ENCODE data around the gene TRIM44. TPM values are rescaled to one million over a fixed set of nuclear protein-coding genes. Genes with fewer than 3 reads are reported as not detected.
A peak's percentile ranks its signal among the peaks of the same experiment; 100 is the strongest.

Gene TRIM44
- total and polyA plus RNA-seq, 4 donors = 3.7 to 15.1 (median 10.4) TPM

GRCh38 chr11:35655254-35655653 lies 7.3 kb upstream of the TRIM44 start:
- no peak for TF ChIP-seq GABPA (IDR thresholded peaks at IDR 0.05 in 1 of 2, conservative IDR thresholded peaks at IDR 0.05 in 1 of 2)
- peak in 1 of 2 donors; percentile 44 for TF ChIP-seq HNF4A (conservative IDR thresholded peaks at IDR 0.05)
- no peak for TF ChIP-seq FOXA1 (IDR thresholded peaks at IDR 0.05)
- no peak for TF ChIP-seq FOXA2 (IDR thresholded peaks at IDR 0.05)
- peaks cover 0 to 14% (median 4%) of the 10 kb centered on the region in 4 donors for H3K4me1 ChIP-seq (ENCODE audit: control insufficient read depth in 4 of 4, insufficient read depth in 4 of 4, low read length in 3 of 4)
- 84% methylated on average over 1 of the region's 1 CpG for WGBS

DNA sequence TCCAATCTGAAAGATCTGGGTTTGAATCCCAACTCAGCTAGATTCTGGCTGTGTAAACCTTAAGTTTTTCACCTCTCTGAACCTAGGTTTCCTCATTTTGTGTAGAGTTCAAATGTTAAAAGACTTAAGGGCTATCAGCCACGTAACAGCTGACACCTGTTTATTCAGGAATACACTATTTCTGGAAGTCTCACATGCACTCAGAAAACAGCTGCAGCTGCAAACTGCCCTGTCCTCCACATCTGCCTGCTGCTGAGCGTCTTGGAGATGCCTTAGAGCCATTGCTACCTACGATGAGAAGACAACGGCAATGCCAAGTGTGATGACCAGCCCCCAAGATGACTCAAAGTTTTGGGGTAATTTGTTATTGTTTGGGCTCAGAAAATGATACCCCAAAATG lies 6.7 kb upstream of the TRIM44 start:
- WGBS = 70% methylated on average over 4 of the region's 4 CpGs
- no peak overlapping the region for H3K4me3 ChIP-seq (ENCODE audit: low read depth in 1 of 3, low read length in 3 of 3)
- no peaks in the 10 kb centered on the region for H3K36me3 ChIP-seq (ENCODE audit: control insufficient read depth in 4 of 4, insufficient read depth in 3 of 4, low read depth in 1 of 4, low read length in 3 of 4)
- TF ChIP-seq ZBTB33 (IDR thresholded peaks at IDR 0.05) (no peak), ATF3 (IDR thresholded peaks at IDR 0.05) (no peak), GABPA (IDR thresholded peaks at IDR 0.05 in 1 of 2, conservative IDR thresholded peaks at IDR 0.05 in 1 of 2) (no peak), YY1 (IDR thresholded peaks at IDR 0.05) (no peak), JUND (IDR thresholded peaks at IDR 0.05) (no peak), RAD21 (IDR thresholded peaks at IDR 0.05) (no peak), HNF4G (IDR thresholded peaks at IDR 0.05) (no peak), FOXA2 (IDR thresholded peaks at IDR 0.05) (no peak), FOXA1 (IDR thresholded peaks at IDR 0.05) (no peak), CTCF (IDR thresholded peaks at IDR 0.05; ENCODE audit: low read depth, low read length, missing input control) (no peak), EGR1 (IDR thresholded peaks at IDR 0.05; ENCODE audit: low read depth in 2 of 2) (no peak), NR2F2 (IDR thresholded peaks at IDR 0.05) (no peak), MAX (IDR thresholded peaks at IDR 0.05) (no peak)
- H3K27ac ChIP-seq (ENCODE audit: low read depth in 1 of 2, low read length in 2 of 2) = no peak overlapping the region
- H3K4me1 ChIP-seq (ENCODE audit: control insufficient read depth in 4 of 4, insufficient read depth in 4 of 4, low read length in 3 of 4) = peaks cover 0 to 14% (median 4%) of the 10 kb centered on the region in 4 donors
- H3K27me3 ChIP-seq (ENCODE audit: control insufficient read depth in 4 of 4, insufficient read depth in 4 of 4, low read length in 3 of 4) = peaks cover 0 to 2% (median 0%) of the 10 kb centered on the region in 4 donors
- DNase-seq (ENCODE audit: low spot score) = no peak
- H3K9ac ChIP-seq (ENCODE audit: low read depth in 1 of 2, low read length in 2 of 2) = no peak overlapping the region
- no peaks in the 10 kb centered on the region for H3K9me3 ChIP-seq (ENCODE audit: control insufficient read depth in 4 of 4, low read length in 3 of 4)

More at GRCh38 chr11:35655254-35655653, 7.3 kb upstream of the TRIM44 start:
- H3K27ac ChIP-seq (ENCODE audit: low read depth in 1 of 2, low read length in 2 of 2) = no peak overlapping the region
- no peaks in the 10 kb centered on the region for H3K9me3 ChIP-seq (ENCODE audit: control insufficient read depth in 4 of 4, low read length in 3 of 4)
- H3K36me3 ChIP-seq (ENCODE audit: control insufficient read depth in 4 of 4, insufficient read depth in 3 of 4, low read depth in 1 of 4, low read length in 3 of 4) = no peaks in the 10 kb centered on the region
- no peak for DNase-seq (ENCODE audit: low spot score)
- H3K27me3 ChIP-seq (ENCODE audit: control insufficient read depth in 4 of 4, insufficient read depth in 4 of 4, low read length in 3 of 4) = peaks cover 0 to 2% (median 0%) of the 10 kb centered on the region in 4 donors
- no peak overlapping the region for H3K9ac ChIP-seq (ENCODE audit: low read depth in 1 of 2, low read length in 2 of 2)
- H3K4me3 ChIP-seq (ENCODE audit: low read depth in 1 of 3, low read length in 3 of 3) = no peak overlapping the region
